SK-N-MC (cell line): ENCODE data around the gene PRDM2.

Experiments
- EZH2 ChIP-seq: fragments of 200-600 bp; sonication (generic); IDR thresholded peaks from one replicate; pipeline ENCODE4 v1.6.1; 2017; ENCODE audit warnings: antibody characterized with exemption
- POLR2AphosphoS5 ChIP-seq: IDR thresholded peaks from 2 replicates; pipeline ENCODE4 v1.6.1; 2012; ENCODE audit warnings: mild to moderate bottlenecking, low read depth, low read length, borderline replicate concordance

- TF ChIP-seq POLR2AphosphoS5 (no peak), EZH2 (no peak)
Observed at GRCh38 chr1:13803546-13804239, 103.7 kb downstream of the PRDM2 start.
